KMS-11 (cell line): ENCODE data around the gene TMPRSS5.

ENCODE experiments used
- H2AFZ ChIP-seq: fragments of 200-600 bp; sonication (generic); 2 replicates; pipeline ENCODE4 v1.6.1; 2016; ENCODE audit warnings: antibody characterized with exemption, mixed run types, low read depth
- H3K27ac ChIP-seq: fragments of 200-600 bp; sonication (generic); 2 replicates; pipeline ENCODE4 v1.6.1; 2016; ENCODE audit warnings: mild to moderate bottlenecking, mixed run types
- H3K27me3 ChIP-seq: fragments of 200-600 bp; sonication (generic); 2 replicates; pipeline ENCODE4 v1.6.1; 2017; ENCODE audit warnings: mild to moderate bottlenecking, low read depth, mixed run types, moderate library complexity; ENCODE audit not compliant: insufficient read depth
- H3K36me3 ChIP-seq: fragments of 200-600 bp; sonication (generic); 2 replicates; pipeline ENCODE4 v1.6.1; 2017; ENCODE audit warnings: mild to moderate bottlenecking, mixed run types; ENCODE audit not compliant: insufficient read depth
- H3K4me1 ChIP-seq: fragments of 200-600 bp; sonication (generic); 2 replicates; pipeline ENCODE4 v1.6.1; 2016; ENCODE audit warnings: mild to moderate bottlenecking, low read depth, mixed run types; ENCODE audit not compliant: poor library complexity, severe bottlenecking
- H3K4me2 ChIP-seq: fragments of 200-600 bp; sonication (generic); 2 replicates; pipeline ENCODE4 v1.7.0; 2016; ENCODE audit warnings: mild to moderate bottlenecking, mixed run types
- H3K4me3 ChIP-seq: fragments of 200-600 bp; sonication (generic); IDR thresholded peaks from 2 replicates; pipeline ENCODE4 v1.6.1; 2017; ENCODE audit warnings: low read depth, low read length, mixed read lengths; ENCODE audit not compliant: insufficient read depth
- H3K79me2 ChIP-seq: fragments of 200-600 bp; sonication (generic); 2 replicates; pipeline ENCODE4 v1.6.1; 2016; ENCODE audit warnings: low read depth, mixed run types; ENCODE audit not compliant: insufficient read depth
- H3K9ac ChIP-seq: fragments of 200-600 bp; sonication (generic); 2 replicates; pipeline ENCODE4 v1.6.1; 2016; ENCODE audit warnings: mild to moderate bottlenecking, mixed run types
- H4K20me1 ChIP-seq: fragments of 200-600 bp; sonication (generic); 2 replicates; pipeline ENCODE4 v1.6.1; 2016; ENCODE audit warnings: mild to moderate bottlenecking, mixed run types; ENCODE audit not compliant: insufficient read depth
- CTCF ChIP-seq: fragments of 200-600 bp; sonication (generic); conservative IDR thresholded peaks from 2 replicates; pipeline ENCODE4 v1.6.1; 2017; ENCODE audit warnings: low read depth, mild to moderate bottlenecking, antibody characterized with exemption, low read length, moderate library complexity, mixed read lengths

The TMPRSS5 gene

GRCh38 chr11:113670831-113671215, 35.3 kb downstream of the TMPRSS5 start:
- no peak overlapping the region for H2AFZ ChIP-seq
- no peak overlapping the region for H3K9ac ChIP-seq
- no peaks in the 10 kb centered on the region for H3K36me3 ChIP-seq
- no peaks in the 10 kb centered on the region for H3K79me2 ChIP-seq
- TF ChIP-seq CTCF, result no peak
- no peak overlapping the region for H3K4me2 ChIP-seq
- H3K27ac ChIP-seq, result no peak overlapping the region
- no peak overlapping the region for H3K4me3 ChIP-seq
- H3K4me1 ChIP-seq, result no peaks in the 10 kb centered on the region
- no peaks in the 10 kb centered on the region for H4K20me1 ChIP-seq
- no peaks in the 10 kb centered on the region for H3K27me3 ChIP-seq

GRCh38 chr11:113670149-113670830, 35.8 kb downstream of the TMPRSS5 start:
- Histone ChIP-seq H3K4me3 (no peak overlapping the region), H3K9ac (no peak overlapping the region), H3K4me1 (no peaks in the 10 kb centered on the region), H2AFZ (no peak overlapping the region), H3K4me2 (no peak overlapping the region), H3K27me3 (no peaks in the 10 kb centered on the region), H3K79me2 (no peaks in the 10 kb centered on the region), H4K20me1 (no peaks in the 10 kb centered on the region), H3K36me3 (no peaks in the 10 kb centered on the region), H3K27ac (no peak overlapping the region)
- TF ChIP-seq CTCF, result no peak

GRCh38 chr11:113668255-113668654, 37.9 kb downstream of the TMPRSS5 start:
- no peaks in the 10 kb centered on the region for H3K36me3 ChIP-seq
- no peaks in the 10 kb centered on the region for H3K4me1 ChIP-seq
- no peak overlapping the region for H3K27ac ChIP-seq
- H2AFZ ChIP-seq, result no peak overlapping the region
- no peaks in the 10 kb centered on the region for H3K79me2 ChIP-seq
- no peaks in the 10 kb centered on the region for H3K27me3 ChIP-seq
- H4K20me1 ChIP-seq, result no peaks in the 10 kb centered on the region
- no peak overlapping the region for H3K4me2 ChIP-seq
- H3K4me3 ChIP-seq, result no peak overlapping the region
- TF ChIP-seq CTCF, result no peak
- H3K9ac ChIP-seq, result no peak overlapping the region

GRCh38 chr11:113667801-113668200, 38.3 kb downstream of the TMPRSS5 start:
- no peak overlapping the region for H3K27ac ChIP-seq

More at GRCh38 chr11:113667801-113668200, 38.3 kb downstream of the TMPRSS5 start:
- TF ChIP-seq CTCF, result no peak
- H4K20me1 ChIP-seq, result no peaks in the 10 kb centered on the region
- H3K4me2 ChIP-seq, result no peak overlapping the region
- H2AFZ ChIP-seq, result no peak overlapping the region
- no peaks in the 10 kb centered on the region for H3K4me1 ChIP-seq
- H3K4me3 ChIP-seq, result no peak overlapping the region
- H3K79me2 ChIP-seq, result no peaks in the 10 kb centered on the region
- no peak overlapping the region for H3K9ac ChIP-seq
- H3K27me3 ChIP-seq, result no peaks in the 10 kb centered on the region
- no peaks in the 10 kb centered on the region for H3K36me3 ChIP-seq
